ENCODE measurements around the gene XPR1.
"Not testable (repeated sequence)": the region's sequence is repeated elsewhere in the genome, so short reads cannot be mapped to it uniquely, and the experiment has no call there.

Gene XPR1

DNA sequence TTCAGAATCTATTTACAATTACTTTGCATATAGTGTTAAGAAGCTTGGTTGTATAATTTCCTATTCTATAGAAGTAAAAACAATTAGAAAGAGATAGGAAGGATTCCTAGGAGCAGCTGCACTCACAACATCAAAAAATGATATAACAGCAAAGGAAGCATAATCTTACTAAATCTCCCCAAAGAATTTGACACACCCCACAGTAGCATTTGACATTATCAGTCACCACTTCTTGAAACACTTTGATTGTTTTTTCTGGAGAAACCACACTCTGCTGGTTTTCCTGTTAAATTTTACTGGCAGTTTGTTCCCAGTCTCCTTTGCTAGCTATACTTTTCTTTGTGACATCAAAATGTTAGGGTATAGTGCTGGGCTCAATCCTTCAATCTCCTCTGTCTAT is 180.1 kb downstream of the XPR1 start:
- Histone ChIP-seq H3K27me3 (ENCODE audit: control insufficient read depth in 5 of 5, insufficient read depth in 4 of 5, low read length in 5 of 5) (no peaks in the 10 kb centered on the region), H3K27ac (ENCODE audit: low read depth, low read length) (no peak overlapping the region), H3K4me3 (ENCODE audit: low read depth in 1 of 5, low read length in 5 of 5) (no peak overlapping the region), H3K9ac (ENCODE audit: low read length in 5 of 5) (no peak overlapping the region), H3K36me3 (ENCODE audit: control insufficient read depth in 5 of 5, insufficient read depth in 5 of 5, low read length in 5 of 5) (peaks cover 4 to 27% (median 12%) of the 10 kb centered on the region in 5 donors), H3K9me3 (ENCODE audit: control insufficient read depth in 5 of 5, low read length in 5 of 5) (no peaks in the 10 kb centered on the region), H3K4me1 (ENCODE audit: control insufficient read depth in 5 of 5, insufficient read depth in 5 of 5, low read length in 5 of 5) (no peaks in the 10 kb centered on the region)

DNA sequence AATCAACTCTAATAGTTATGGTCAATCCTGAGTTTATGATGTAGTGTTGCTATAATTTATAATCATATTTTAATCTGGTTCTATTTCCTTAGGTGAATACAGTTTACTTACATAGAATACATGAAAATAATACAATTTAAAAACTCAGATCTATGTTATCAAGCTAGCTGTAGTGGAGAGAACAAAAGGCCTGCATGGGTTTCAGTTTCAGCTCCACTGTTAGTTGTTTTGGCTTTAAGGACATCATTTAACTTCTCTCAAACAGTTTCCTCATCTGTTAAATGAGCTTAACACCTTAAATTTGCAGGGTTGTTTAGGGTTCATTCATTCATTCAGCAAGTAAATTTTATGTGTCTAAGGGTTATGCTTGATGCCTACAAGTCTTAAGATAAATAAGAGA is 182.4 kb downstream of the XPR1 start:
- Histone ChIP-seq H3K4me1 (ENCODE audit: control insufficient read depth in 5 of 5, insufficient read depth in 5 of 5, low read length in 5 of 5) (no peaks in the 10 kb centered on the region), H3K36me3 (ENCODE audit: control insufficient read depth in 5 of 5, insufficient read depth in 5 of 5, low read length in 5 of 5) (peaks cover 0 to 15% (median 12%) of the 10 kb centered on the region in 5 donors), H3K4me3 (ENCODE audit: low read depth in 1 of 5, low read length in 5 of 5) (no peak overlapping the region), H3K9ac (ENCODE audit: low read length in 5 of 5) (no peak overlapping the region), H3K27ac (ENCODE audit: low read depth, low read length) (no peak overlapping the region), H3K9me3 (ENCODE audit: control insufficient read depth in 5 of 5, low read length in 5 of 5) (no peaks in the 10 kb centered on the region), H3K27me3 (ENCODE audit: control insufficient read depth in 5 of 5, insufficient read depth in 4 of 5, low read length in 5 of 5) (no peaks in the 10 kb centered on the region)

DNA sequence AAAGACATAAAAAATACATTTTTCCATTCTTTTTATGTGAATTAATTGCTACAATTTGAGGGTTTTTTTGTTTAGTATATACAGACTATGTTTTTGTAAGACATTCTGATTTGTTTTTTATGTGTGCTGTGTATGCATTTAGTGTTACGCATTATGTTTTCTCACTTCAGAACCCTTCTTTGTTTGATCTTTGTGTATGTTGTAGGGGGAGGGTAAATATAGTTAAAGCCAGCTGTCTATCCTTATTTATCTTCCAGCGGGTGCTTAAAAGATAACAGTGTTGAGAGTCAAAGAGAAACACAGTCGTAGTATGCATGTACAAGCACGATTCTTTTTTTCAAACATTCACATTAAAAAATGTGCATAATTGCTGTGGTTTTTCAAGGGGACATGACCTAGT is 183.4 kb downstream of the XPR1 start:
- H3K36me3 ChIP-seq (ENCODE audit: control insufficient read depth in 5 of 5, insufficient read depth in 5 of 5, low read length in 5 of 5): peaks cover 0 to 15% (median 12%) of the 10 kb centered on the region in 5 donors
- H3K27ac ChIP-seq (ENCODE audit: low read depth, low read length): no peak overlapping the region
- no peaks in the 10 kb centered on the region for H3K4me1 ChIP-seq (ENCODE audit: control insufficient read depth in 5 of 5, insufficient read depth in 5 of 5, low read length in 5 of 5)
- H3K4me3 ChIP-seq (ENCODE audit: low read depth in 1 of 5, low read length in 5 of 5): no peak overlapping the region
- H3K9ac ChIP-seq (ENCODE audit: low read length in 5 of 5): no peak overlapping the region
- no peaks in the 10 kb centered on the region for H3K9me3 ChIP-seq (ENCODE audit: control insufficient read depth in 5 of 5, low read length in 5 of 5)
- no peaks in the 10 kb centered on the region for H3K27me3 ChIP-seq (ENCODE audit: control insufficient read depth in 5 of 5, insufficient read depth in 4 of 5, low read length in 5 of 5)

DNA sequence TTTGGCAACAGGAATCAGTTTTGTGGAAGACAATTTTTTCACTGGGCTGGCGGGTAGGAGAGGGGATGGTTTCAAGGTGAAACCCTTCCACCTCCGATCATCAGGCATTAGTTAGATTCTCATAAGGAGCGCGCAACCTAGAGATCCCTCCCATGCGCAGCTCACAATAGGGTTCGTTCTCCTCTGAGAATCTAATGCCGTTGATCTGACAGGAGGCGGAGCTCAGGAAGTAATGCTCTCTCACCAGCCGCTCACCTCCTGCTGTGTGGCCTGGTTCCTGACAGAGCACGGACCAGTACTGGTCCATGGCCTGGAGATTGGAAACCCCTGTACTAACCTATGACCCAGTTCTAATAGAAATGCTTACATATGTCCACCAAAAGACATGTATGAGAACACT is 184.3 kb downstream of the XPR1 start:
- H3K4me3 ChIP-seq (ENCODE audit: low read depth in 1 of 5, low read length in 5 of 5): no peak overlapping the region
- H3K4me1 ChIP-seq (ENCODE audit: control insufficient read depth in 5 of 5, insufficient read depth in 5 of 5, low read length in 5 of 5): no peaks in the 10 kb centered on the region

DNA sequence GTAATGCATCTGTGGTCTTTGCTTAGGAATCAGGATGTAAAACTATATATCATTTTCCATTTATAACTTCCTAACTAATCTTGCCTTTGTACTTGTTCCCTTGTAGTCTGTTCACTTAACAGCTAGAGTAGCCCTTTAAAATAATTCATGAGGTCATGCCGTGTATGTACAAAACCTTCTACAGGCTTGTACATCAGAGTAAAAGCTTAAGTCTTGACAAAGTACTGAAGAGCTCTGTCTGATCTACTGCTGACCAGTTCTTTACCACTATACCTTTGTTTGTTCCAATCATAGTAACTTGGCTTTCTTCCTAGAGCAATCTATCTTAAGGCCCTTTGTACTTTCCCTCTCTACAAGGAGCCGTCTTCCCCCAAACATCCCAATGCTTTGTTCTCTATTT is 190.1 kb downstream of the XPR1 start:
- peaks cover 0 to 10% (median 4%) of the 10 kb centered on the region in 5 donors for H3K36me3 ChIP-seq (ENCODE audit: control insufficient read depth in 5 of 5, insufficient read depth in 5 of 5, low read length in 5 of 5)
- H3K9me3 ChIP-seq (ENCODE audit: control insufficient read depth in 5 of 5, low read length in 5 of 5): peaks cover 0 to 2% (median 0%) of the 10 kb centered on the region in 5 donors
- no peaks in the 10 kb centered on the region for H3K4me1 ChIP-seq (ENCODE audit: control insufficient read depth in 5 of 5, insufficient read depth in 5 of 5, low read length in 5 of 5)
- no peak overlapping the region for H3K27ac ChIP-seq (ENCODE audit: low read depth, low read length)
- no peaks in the 10 kb centered on the region for H3K27me3 ChIP-seq (ENCODE audit: control insufficient read depth in 5 of 5, insufficient read depth in 4 of 5, low read length in 5 of 5)
- no peak overlapping the region for H3K9ac ChIP-seq (ENCODE audit: low read length in 5 of 5)
- H3K4me3 ChIP-seq (ENCODE audit: low read depth in 1 of 5, low read length in 5 of 5): no peak overlapping the region

More for the DNA sequence above, 184.3 kb downstream of the XPR1 start:
- Histone ChIP-seq H3K9me3 (ENCODE audit: control insufficient read depth in 5 of 5, low read length in 5 of 5) (peaks cover 0 to under 1% (median 0%) of the 10 kb centered on the region in 5 donors), H3K36me3 (ENCODE audit: control insufficient read depth in 5 of 5, insufficient read depth in 5 of 5, low read length in 5 of 5) (peaks cover 0 to 15% (median 12%) of the 10 kb centered on the region in 5 donors), H3K9ac (ENCODE audit: low read length in 5 of 5) (no peak overlapping the region), H3K27me3 (ENCODE audit: control insufficient read depth in 5 of 5, insufficient read depth in 4 of 5, low read length in 5 of 5) (no peaks in the 10 kb centered on the region), H3K27ac (ENCODE audit: low read depth, low read length) (no peak overlapping the region)

DNA sequence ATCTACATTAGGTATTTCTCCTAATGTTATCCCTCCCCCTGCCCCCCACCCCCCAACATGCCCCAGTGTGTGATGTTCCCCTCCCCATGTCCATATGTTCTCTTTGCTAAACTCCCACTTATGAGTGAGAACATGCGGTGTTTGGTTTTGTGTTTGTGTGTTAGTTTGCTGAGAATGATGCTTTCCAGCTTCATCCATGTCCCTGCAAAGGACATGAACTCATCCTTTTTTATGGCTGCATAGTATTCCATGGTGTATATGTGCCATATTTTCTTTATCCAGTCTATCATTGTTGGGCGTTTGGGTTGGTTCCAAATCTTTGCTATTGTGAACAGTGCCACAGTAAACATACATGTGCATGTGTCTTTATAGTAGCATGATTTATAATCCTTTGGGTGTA is 199.7 kb downstream of the XPR1 start:
- not testable (repeated sequence) for H3K36me3 ChIP-seq (ENCODE audit: control insufficient read depth in 5 of 5, insufficient read depth in 5 of 5, low read length in 5 of 5); H3K9ac ChIP-seq (ENCODE audit: low read length in 5 of 5); H3K4me1 ChIP-seq (ENCODE audit: control insufficient read depth in 5 of 5, insufficient read depth in 5 of 5, low read length in 5 of 5); H3K27me3 ChIP-seq (ENCODE audit: control insufficient read depth in 5 of 5, insufficient read depth in 4 of 5, low read length in 5 of 5); H3K27ac ChIP-seq (ENCODE audit: low read depth, low read length); H3K4me3 ChIP-seq (ENCODE audit: low read depth in 1 of 5, low read length in 5 of 5); H3K9me3 ChIP-seq (ENCODE audit: control insufficient read depth in 5 of 5, low read length in 5 of 5)

DNA sequence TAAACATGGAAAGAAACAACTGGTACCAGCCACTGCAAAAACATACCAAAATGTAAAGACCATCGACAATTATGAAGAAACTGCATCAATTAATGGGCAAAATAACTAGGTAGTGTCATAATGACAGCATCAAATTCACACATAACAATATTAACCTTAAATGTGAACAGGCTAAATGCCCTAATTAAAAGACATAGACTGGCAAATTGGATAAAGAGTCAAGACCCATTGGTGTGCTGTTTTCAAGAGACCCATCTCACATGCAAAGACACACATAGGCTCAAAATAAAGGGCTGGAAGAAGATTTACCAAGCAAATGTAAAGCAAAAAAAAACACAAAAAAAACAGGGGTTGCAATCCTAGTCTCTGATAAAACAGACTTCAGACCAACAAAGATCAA is 201.4 kb downstream of the XPR1 start:
- not testable (repeated sequence) for H3K4me3 ChIP-seq (ENCODE audit: low read depth in 1 of 5, low read length in 5 of 5); H3K9me3 ChIP-seq (ENCODE audit: control insufficient read depth in 5 of 5, low read length in 5 of 5); H3K9ac ChIP-seq (ENCODE audit: low read length in 5 of 5); H3K27ac ChIP-seq (ENCODE audit: low read depth, low read length); H3K4me1 ChIP-seq (ENCODE audit: control insufficient read depth in 5 of 5, insufficient read depth in 5 of 5, low read length in 5 of 5); H3K27me3 ChIP-seq (ENCODE audit: control insufficient read depth in 5 of 5, insufficient read depth in 4 of 5, low read length in 5 of 5)
- H3K36me3 ChIP-seq (ENCODE audit: control insufficient read depth in 5 of 5, insufficient read depth in 5 of 5, low read length in 5 of 5): peaks cover 2 to 18% (median 2%) of the 10 kb centered on the region in 5 donors

DNA sequence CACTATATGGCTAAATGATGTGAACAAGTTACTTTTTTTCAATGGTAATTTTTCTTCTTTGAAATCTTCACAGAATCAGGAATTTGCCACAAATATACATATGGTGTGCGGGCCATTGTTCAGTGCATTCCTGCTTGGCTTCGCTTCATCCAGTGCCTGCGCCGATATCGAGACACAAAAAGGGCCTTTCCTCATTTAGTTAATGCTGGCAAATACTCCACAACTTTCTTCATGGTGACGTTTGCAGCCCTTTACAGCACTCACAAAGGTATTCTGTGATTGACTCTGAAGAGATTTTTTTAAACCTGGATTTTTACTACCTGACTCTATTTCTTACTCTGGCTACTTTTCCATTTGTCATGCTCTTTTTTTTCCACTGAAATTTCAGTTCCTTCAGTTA is 204.6 kb downstream of the XPR1 start:
- H3K4me3 ChIP-seq (ENCODE audit: low read depth in 1 of 5, low read length in 5 of 5): no peak overlapping the region
- H3K4me1 ChIP-seq (ENCODE audit: control insufficient read depth in 5 of 5, insufficient read depth in 5 of 5, low read length in 5 of 5): no peaks in the 10 kb centered on the region
- H3K36me3 ChIP-seq (ENCODE audit: control insufficient read depth in 5 of 5, insufficient read depth in 5 of 5, low read length in 5 of 5): peaks cover 2 to 19% (median 2%) of the 10 kb centered on the region in 5 donors
- H3K27ac ChIP-seq (ENCODE audit: low read depth, low read length): no peak overlapping the region
- no peak overlapping the region for H3K9ac ChIP-seq (ENCODE audit: low read length in 5 of 5)
- peaks cover 0 to 6% (median 0%) of the 10 kb centered on the region in 5 donors for H3K9me3 ChIP-seq (ENCODE audit: control insufficient read depth in 5 of 5, low read length in 5 of 5)
- no peaks in the 10 kb centered on the region for H3K27me3 ChIP-seq (ENCODE audit: control insufficient read depth in 5 of 5, insufficient read depth in 4 of 5, low read length in 5 of 5)

DNA sequence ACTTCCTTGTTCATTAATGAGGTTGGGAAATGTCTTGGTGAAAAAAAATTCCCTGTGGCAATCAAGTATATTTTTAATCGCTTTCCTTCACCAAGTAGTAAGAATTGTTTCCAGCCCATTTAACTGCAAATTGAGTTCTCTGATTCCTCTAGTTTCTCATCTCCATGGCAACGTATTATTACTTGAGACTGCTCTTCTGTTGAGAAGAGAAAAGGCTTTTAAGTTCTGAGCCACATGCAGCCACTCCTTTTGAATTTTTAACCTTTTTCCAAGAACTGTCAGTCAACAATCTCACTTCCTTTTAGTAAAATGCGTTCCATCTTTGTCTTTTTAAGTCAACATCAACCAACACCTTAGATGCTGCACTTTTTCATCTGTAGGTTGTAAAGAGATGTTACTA is 205.2 kb downstream of the XPR1 start:
- H3K9me3 ChIP-seq (ENCODE audit: control insufficient read depth in 5 of 5, low read length in 5 of 5): peaks cover 0 to 6% (median 0%) of the 10 kb centered on the region in 5 donors

DNA sequence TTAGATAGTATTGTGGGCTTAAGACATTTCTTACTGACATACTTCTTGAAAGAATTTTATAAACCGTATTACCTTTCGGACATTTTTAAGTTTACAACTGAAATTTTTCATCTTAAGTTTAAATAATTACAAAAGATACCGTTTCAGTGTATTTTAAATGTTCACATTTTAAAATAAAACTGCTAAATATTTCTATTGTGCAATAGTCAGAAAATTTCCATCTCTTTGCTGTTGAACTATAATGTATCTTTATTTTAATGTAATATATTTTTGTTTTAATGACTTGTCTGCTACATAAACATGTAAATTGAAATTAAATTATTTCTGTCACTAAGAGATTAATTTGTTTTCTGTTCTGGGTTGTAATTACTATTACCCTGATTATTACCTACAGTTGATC is 206.7 kb downstream of the XPR1 start:
- H3K9me3 ChIP-seq (ENCODE audit: control insufficient read depth in 5 of 5, low read length in 5 of 5): no peaks in the 10 kb centered on the region
- no peak overlapping the region for H3K9ac ChIP-seq (ENCODE audit: low read length in 5 of 5)
- no peak overlapping the region for H3K27ac ChIP-seq (ENCODE audit: low read depth, low read length)
- H3K4me1 ChIP-seq (ENCODE audit: control insufficient read depth in 5 of 5, insufficient read depth in 5 of 5, low read length in 5 of 5): peaks cover 0 to 3% (median 0%) of the 10 kb centered on the region in 5 donors
- no peaks in the 10 kb centered on the region for H3K27me3 ChIP-seq (ENCODE audit: control insufficient read depth in 5 of 5, insufficient read depth in 4 of 5, low read length in 5 of 5)
- peaks cover 0 to 19% (median 2%) of the 10 kb centered on the region in 5 donors for H3K36me3 ChIP-seq (ENCODE audit: control insufficient read depth in 5 of 5, insufficient read depth in 5 of 5, low read length in 5 of 5)
- H3K4me3 ChIP-seq (ENCODE audit: low read depth in 1 of 5, low read length in 5 of 5): no peak overlapping the region

More for the DNA sequence above, 205.2 kb downstream of the XPR1 start:
- H3K9ac ChIP-seq (ENCODE audit: low read length in 5 of 5): no peak overlapping the region
- no peaks in the 10 kb centered on the region for H3K27me3 ChIP-seq (ENCODE audit: control insufficient read depth in 5 of 5, insufficient read depth in 4 of 5, low read length in 5 of 5)
- H3K4me3 ChIP-seq (ENCODE audit: low read depth in 1 of 5, low read length in 5 of 5): no peak overlapping the region
- H3K27ac ChIP-seq (ENCODE audit: low read depth, low read length): no peak overlapping the region
- peaks cover 2 to 19% (median 2%) of the 10 kb centered on the region in 5 donors for H3K36me3 ChIP-seq (ENCODE audit: control insufficient read depth in 5 of 5, insufficient read depth in 5 of 5, low read length in 5 of 5)
- H3K4me1 ChIP-seq (ENCODE audit: control insufficient read depth in 5 of 5, insufficient read depth in 5 of 5, low read length in 5 of 5): no peaks in the 10 kb centered on the region

DNA sequence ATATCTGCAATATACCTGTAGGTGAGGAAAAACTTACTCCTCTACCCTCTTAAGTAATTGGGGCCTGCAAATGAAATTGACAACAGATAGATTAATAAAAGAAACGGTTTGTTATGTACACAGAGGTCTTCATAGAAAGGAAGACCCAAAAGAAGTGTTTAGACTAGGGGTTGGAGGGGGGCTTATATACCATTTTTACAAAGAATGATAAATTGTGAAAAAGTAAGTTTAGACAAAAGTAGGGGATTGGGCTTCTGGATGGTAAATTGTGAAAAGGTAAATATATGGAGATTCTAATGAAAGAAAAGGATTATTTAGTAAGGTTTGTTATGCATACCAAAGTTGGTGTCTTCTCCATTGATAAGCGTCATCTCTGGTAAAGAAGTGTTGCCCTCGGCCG is 207.7 kb downstream of the XPR1 start:
- Histone ChIP-seq H3K9me3 (ENCODE audit: control insufficient read depth in 5 of 5, low read length in 5 of 5) (no peaks in the 10 kb centered on the region), H3K27me3 (ENCODE audit: control insufficient read depth in 5 of 5, insufficient read depth in 4 of 5, low read length in 5 of 5) (no peaks in the 10 kb centered on the region), H3K27ac (ENCODE audit: low read depth, low read length) (no peak overlapping the region), H3K4me3 (ENCODE audit: low read depth in 1 of 5, low read length in 5 of 5) (no peak overlapping the region), H3K36me3 (ENCODE audit: control insufficient read depth in 5 of 5, insufficient read depth in 5 of 5, low read length in 5 of 5) (peaks cover 0 to 19% (median 2%) of the 10 kb centered on the region in 5 donors), H3K9ac (ENCODE audit: low read length in 5 of 5) (no peak overlapping the region), H3K4me1 (ENCODE audit: control insufficient read depth in 5 of 5, insufficient read depth in 5 of 5, low read length in 5 of 5) (peaks cover 0 to 4% (median 3%) of the 10 kb centered on the region in 5 donors)

Measured in subcutaneous abdominal adipose tissue (tissue), 5 donors.